Uterus (tissue), 2 donors: ENCODE results near the gene KRTAP12-2.

Source experiments
- POLR2A ChIP-seq, 2 donors: fragments of 450-650 bp; IDR thresholded peaks; one replicate each; pipeline ENCODE4 v1.6.1; 2016; ENCODE audit warnings: antibody characterized with exemption in 2 of 2, mild to moderate bottlenecking in 1 of 2, moderate library complexity in 1 of 2
- TF ChIP-seq, protein P1 (sequence below), 4 experiments: fragments of 200-600 bp in 2 of 4; fragments of 450-650 bp in 2 of 4; sonication (generic) in 2 of 4; IDR thresholded peaks; one replicate each; pipeline ENCODE4 v1.5.1; 2016 to 2019; ENCODE audit warnings: antibody characterized with exemption in 4 of 4, mild to moderate bottlenecking in 2 of 4, moderate library complexity in 1 of 4

DNA sequence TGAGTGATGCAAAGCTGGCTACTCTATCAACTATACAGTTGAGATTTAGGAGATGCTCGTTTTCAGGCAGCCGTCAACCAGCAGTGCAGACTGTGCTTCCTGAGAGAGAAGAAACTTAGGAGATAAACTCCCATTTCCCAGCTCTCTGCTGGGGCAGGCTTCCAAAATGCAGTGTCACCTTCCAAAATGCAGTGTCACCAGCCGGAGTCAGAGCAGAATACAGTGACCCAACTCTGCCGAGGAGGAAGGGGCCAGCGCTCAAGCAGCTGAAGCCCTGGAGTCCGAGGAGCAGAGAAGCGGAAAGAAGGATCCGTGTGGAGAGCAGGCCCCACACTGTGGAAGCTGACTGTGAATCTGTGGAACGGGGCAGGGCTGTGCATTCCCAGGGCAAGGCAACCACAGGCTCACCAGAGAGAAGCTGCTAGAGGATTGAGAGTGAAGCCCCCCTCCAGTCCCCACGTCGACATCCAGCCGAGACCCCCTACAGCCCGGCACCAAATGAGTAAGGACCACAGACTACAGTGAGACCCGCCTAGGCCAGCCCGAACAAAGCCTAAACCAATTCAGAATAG is 15.9 kb upstream of the KRTAP12-2 start:
- TF ChIP-seq POLR2A (IDR thresholded peaks at IDR 0.05) = no peak
- TF ChIP-seq, protein P1, sequence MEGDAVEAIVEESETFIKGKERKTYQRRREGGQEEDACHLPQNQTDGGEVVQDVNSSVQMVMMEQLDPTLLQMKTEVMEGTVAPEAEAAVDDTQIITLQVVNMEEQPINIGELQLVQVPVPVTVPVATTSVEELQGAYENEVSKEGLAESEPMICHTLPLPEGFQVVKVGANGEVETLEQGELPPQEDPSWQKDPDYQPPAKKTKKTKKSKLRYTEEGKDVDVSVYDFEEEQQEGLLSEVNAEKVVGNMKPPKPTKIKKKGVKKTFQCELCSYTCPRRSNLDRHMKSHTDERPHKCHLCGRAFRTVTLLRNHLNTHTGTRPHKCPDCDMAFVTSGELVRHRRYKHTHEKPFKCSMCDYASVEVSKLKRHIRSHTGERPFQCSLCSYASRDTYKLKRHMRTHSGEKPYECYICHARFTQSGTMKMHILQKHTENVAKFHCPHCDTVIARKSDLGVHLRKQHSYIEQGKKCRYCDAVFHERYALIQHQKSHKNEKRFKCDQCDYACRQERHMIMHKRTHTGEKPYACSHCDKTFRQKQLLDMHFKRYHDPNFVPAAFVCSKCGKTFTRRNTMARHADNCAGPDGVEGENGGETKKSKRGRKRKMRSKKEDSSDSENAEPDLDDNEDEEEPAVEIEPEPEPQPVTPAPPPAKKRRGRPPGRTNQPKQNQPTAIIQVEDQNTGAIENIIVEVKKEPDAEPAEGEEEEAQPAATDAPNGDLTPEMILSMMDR (IDR thresholded peaks at IDR 0.05) = no peak
